Testis (tissue), 3 donors: ENCODE data around the gene RASA3. TPM values are rescaled to one million over a fixed set of nuclear protein-coding genes. Genes with fewer than 3 reads are reported as not detected.

ENCODE experiments used
- DNase-seq: peaks from one replicate; pipeline ENCODE4 v3.0.0-alpha.2; 2019
- H3K27ac ChIP-seq, 2 donors: fragments of 200-600 bp; sonication (generic); one replicate each; pipeline ENCODE4 v1.5.1; 2019
- H3K27me3 ChIP-seq: fragments of 200-600 bp; sonication (generic); one replicate; pipeline ENCODE4 v1.5.1; 2019
- H3K36me3 ChIP-seq: fragments of 200-600 bp; sonication (generic); one replicate; pipeline ENCODE4 v1.5.1; 2017; ENCODE audit warnings: low read depth; ENCODE audit errors: missing control alignments
- H3K4me1 ChIP-seq: fragments of 200-600 bp; sonication (generic); one replicate; pipeline ENCODE4 v1.5.1; 2019
- H3K4me3 ChIP-seq, 2 donors: fragments of 200-600 bp; sonication (generic); one replicate each; pipeline ENCODE4 v1.5.1; 2017 to 2019
- H3K9me3 ChIP-seq: fragments of 200-600 bp; sonication (generic); one replicate; pipeline ENCODE4 v1.5.1; 2017
- CTCF ChIP-seq, 3 experiments: fragments of 450-650 bp in 2 of 3; fragments of 200-600 bp in 1 of 3; sonication (generic) in 1 of 3; IDR thresholded peaks; one replicate each; pipeline ENCODE4 v1.5.1; 2016 to 2019; ENCODE audit warnings: antibody characterized with exemption in 3 of 3, mild to moderate bottlenecking in 2 of 3, moderate library complexity in 1 of 3
- POLR2A ChIP-seq: fragments of 450-650 bp; IDR thresholded peaks from one replicate; pipeline ENCODE4 v1.6.1; 2017; ENCODE audit warnings: antibody characterized with exemption, mild to moderate bottlenecking, moderate library complexity
- WGBS, 2 donors: methylation state at CpG; one replicate each; pipeline ENCODE4 v1.1.5; 2018; 5-methylcytosine and 5-hydroxymethylcytosine counted together
- intact Hi-C: fragments of 100-400 bp; cut with DNase I; formaldehyde crosslinking; loops from one replicate; pipeline ENCODE4 v1.15.1; 2023; ENCODE audit warnings: low total_unique reads
- polyA plus RNA-seq: library from polyadenylated mRNA; stranded (reverse); fragments of 350-450 nt; fragmentation: Illumina TruSeq; extraction: RNeasy Lipid Tissue Mini Kit (QIAGEN cat#74804); gene quantifications from one replicate; pipeline ENCODE4 v1.2.3, GENCODE V29; 2014; ENCODE audit warnings: low read depth, low replicate concordance; ENCODE audit not compliant: insufficient read depth
- total RNA-seq, 2 donors: library from RNA; depleted of rRNA; stranded (reverse); fragments of >200 nt; gene quantifications; one replicate each; pipeline ENCODE4 v1.2.3, GENCODE V29; 2016

RASA3 gene
- total and polyA plus RNA-seq, 3 donors from 2014 or later = 13.2 to 21.6 (median 16.4) TPM

- no peak for DNase-seq
- intact Hi-C loops = no loop called here
- no peak overlapping the region for H3K27ac ChIP-seq
- H3K9me3 ChIP-seq = no peaks in the 10 kb centered on the region
- 93 to 94% methylated on average over 2 of the region's 2 CpGs for WGBS, 2 donors
- TF ChIP-seq POLR2A (no peak), CTCF (IDR thresholded peaks at IDR 0.05) (no peak)
- H3K36me3 ChIP-seq = no peaks in the 10 kb centered on the region
- H3K4me3 ChIP-seq = no peak overlapping the region
- no peaks in the 10 kb centered on the region for H3K4me1 ChIP-seq
- H3K27me3 ChIP-seq = no peaks in the 10 kb centered on the region
Measured at GRCh38 chr13:113965383-113965874, 167.0 kb downstream of the RASA3 start.

GRCh38 chr13:113964251-113964995, 168.0 kb downstream of the RASA3 start:
- H3K4me3 ChIP-seq = no peak overlapping the region
- DNase-seq = no peak
- H3K27me3 ChIP-seq = no peaks in the 10 kb centered on the region
- H3K27ac ChIP-seq = no peak overlapping the region
- no peaks in the 10 kb centered on the region for H3K4me1 ChIP-seq
- no peaks in the 10 kb centered on the region for H3K36me3 ChIP-seq
- H3K9me3 ChIP-seq = no peaks in the 10 kb centered on the region
- TF ChIP-seq POLR2A = no peak
- TF ChIP-seq CTCF (IDR thresholded peaks at IDR 0.05) = no peak
- WGBS, 2 donors = 94 to 95% methylated on average over 20 to 21 of the region's 21 CpGs
- intact Hi-C loops = no loop called here

- Histone ChIP-seq H3K27ac (no peak overlapping the region), H3K4me3 (no peak overlapping the region), H3K9me3 (no peaks in the 10 kb centered on the region), H3K4me1 (no peaks in the 10 kb centered on the region), H3K27me3 (no peaks in the 10 kb centered on the region), H3K36me3 (no peaks in the 10 kb centered on the region)
- DNase-seq = no peak
- 94 to 96% methylated on average over 16 of the region's 16 CpGs for WGBS, 2 donors
- TF ChIP-seq CTCF (IDR thresholded peaks at IDR 0.05) (no peak), POLR2A (no peak)
- intact Hi-C loops = no loop called here
Measured at GRCh38 chr13:113963376-113963775, 169.0 kb downstream of the RASA3 start.

- H3K36me3 ChIP-seq = no peaks in the 10 kb centered on the region
Measured at GRCh38 chr13:113962975-113963374, 169.4 kb downstream of the RASA3 start.

More at GRCh38 chr13:113962975-113963374, 169.4 kb downstream of the RASA3 start:
- TF ChIP-seq CTCF (IDR thresholded peaks at IDR 0.05) = no peak
- no peak for TF ChIP-seq POLR2A
- no peak for DNase-seq
- no peak overlapping the region for H3K4me3 ChIP-seq
- WGBS, 2 donors = 88 to 91% methylated on average over 16 to 17 of the region's 17 CpGs
- no peaks in the 10 kb centered on the region for H3K27me3 ChIP-seq
- no peak overlapping the region for H3K27ac ChIP-seq
- H3K9me3 ChIP-seq = no peaks in the 10 kb centered on the region
- H3K4me1 ChIP-seq = no peaks in the 10 kb centered on the region
- intact Hi-C loops = no loop called here
